Vagina (tissue), 2 donors: ENCODE results near the gene UGT2A2. TPM values are rescaled to one million over a fixed set of nuclear protein-coding genes. Genes with fewer than 3 reads are reported as not detected.

Experiments
- DNase-seq, 2 donors: peaks; one replicate each; pipeline ENCODE4 v3.0.0-alpha.2; 2017; ENCODE audit errors: extremely low spot score in 2 of 2
- H3K27ac ChIP-seq: fragments of 200-600 bp; sonication (generic); one replicate; pipeline ENCODE4 v1.5.1; 2019
- H3K27me3 ChIP-seq: fragments of 200-600 bp; sonication (generic); one replicate; pipeline ENCODE4 v1.5.1; 2019
- H3K36me3 ChIP-seq, 2 donors: fragments of 200-600 bp; sonication (generic); one replicate each; pipeline ENCODE4 v1.5.1; 2017 to 2019
- H3K4me1 ChIP-seq: fragments of 200-600 bp; sonication (generic); one replicate; pipeline ENCODE4 v1.5.1; 2019
- H3K4me3 ChIP-seq, 2 donors: fragments of 200-600 bp; sonication (generic); 1 replicate in 1 of 2; 2 replicates in 1 of 2; pipeline ENCODE4 v1.5.1; 2016 to 2019
- H3K9me3 ChIP-seq: fragments of 200-600 bp; sonication (generic); one replicate; pipeline ENCODE4 v1.5.1; 2019
- CTCF ChIP-seq, 3 experiments: fragments of 450-650 bp in 2 of 3; fragments of 200-600 bp in 1 of 3; sonication (generic) in 1 of 3; IDR thresholded peaks; one replicate each; pipeline ENCODE4 v1.5.1; 2017 to 2019; ENCODE audit warnings: antibody characterized with exemption in 3 of 3, mild to moderate bottlenecking in 2 of 3, moderate library complexity in 2 of 3
- POLR2A ChIP-seq, 2 donors: fragments of 450-650 bp; IDR thresholded peaks; one replicate each; pipeline ENCODE4 v1.6.1; 2017; ENCODE audit warnings: antibody characterized with exemption in 2 of 2, mild to moderate bottlenecking in 2 of 2, moderate library complexity in 2 of 2
- POLR2AphosphoS5 ChIP-seq, 2 donors: sonication (generic); formaldehyde crosslinking; IDR thresholded peaks; one replicate each; pipeline ENCODE4 v1.9.0; 2017; ENCODE audit warnings: antibody characterized with exemption in 2 of 2, mild to moderate bottlenecking in 2 of 2, low read depth in 1 of 2; ENCODE audit not compliant: insufficient read depth in 1 of 2
- intact Hi-C: fragments of 100-400 bp; cut with DNase I; formaldehyde crosslinking; loops from one replicate; pipeline ENCODE4 v1.15.1; 2023
- total RNA-seq: library from RNA; depleted of rRNA; stranded (reverse); fragments of >200 nt; gene quantifications from one replicate; pipeline ENCODE4 v1.2.3, GENCODE V29; 2016

Gene UGT2A2
- total RNA-seq, 1 donor from 2014 or later, result not detected

- TF ChIP-seq POLR2AphosphoS5 (IDR thresholded peaks at IDR 0.05; ENCODE audit: insufficient read depth in 1 of 2, low read depth in 1 of 2) (no peak), POLR2A (IDR thresholded peaks at IDR 0.05) (no peak), CTCF (IDR thresholded peaks at IDR 0.05) (no peak)
- DNase-seq, result no peak
- Histone ChIP-seq H3K4me3 (no peak overlapping the region), H3K27ac (no peak overlapping the region), H3K4me1 (no peaks in the 10 kb centered on the region), H3K27me3 (no peaks in the 10 kb centered on the region), H3K9me3 (no peaks in the 10 kb centered on the region), H3K36me3 (no peaks in the 10 kb centered on the region)
- intact Hi-C loops, result no loop called here
Observed at GRCh38 chr4:69656653-69657158, 17.3 kb upstream of the UGT2A2 start.

- intact Hi-C loops, result no loop called here
- no peak within 1 kb of the TSS for H3K4me3 ChIP-seq
- no peaks in the 10 kb centered on the region for H3K27me3 ChIP-seq
- H3K36me3 ChIP-seq, result no peaks in the 10 kb centered on the region
- TF ChIP-seq POLR2AphosphoS5 (IDR thresholded peaks at IDR 0.05; ENCODE audit: insufficient read depth in 1 of 2, low read depth in 1 of 2) (no peak), CTCF (IDR thresholded peaks at IDR 0.05) (no peak), POLR2A (IDR thresholded peaks at IDR 0.05) (no peak)
- no peaks in the 10 kb centered on the region for H3K4me1 ChIP-seq
- H3K9me3 ChIP-seq, result no peaks in the 10 kb centered on the region
- H3K27ac ChIP-seq, result no peak within 1 kb of the TSS
- no peak for DNase-seq
Observed at GRCh38 chr4:69653147-69653546, 13.7 kb upstream of the UGT2A2 start, which contains the start of gene UGT2A1. UGT2A1 (minus strand) TSS chr4:69653247; CDS start chr4:69647644, 5,603 bp downstream.

GRCh38 chr4:69650872-69651271, 11.4 kb upstream of the UGT2A2 start:
- TF ChIP-seq POLR2AphosphoS5 (IDR thresholded peaks at IDR 0.05; ENCODE audit: insufficient read depth in 1 of 2, low read depth in 1 of 2) (no peak), CTCF (IDR thresholded peaks at IDR 0.05) (no peak), POLR2A (IDR thresholded peaks at IDR 0.05) (no peak)
- Histone ChIP-seq H3K9me3 (no peaks in the 10 kb centered on the region), H3K27me3 (no peaks in the 10 kb centered on the region), H3K4me3 (no peak overlapping the region), H3K27ac (no peak overlapping the region), H3K4me1 (no peaks in the 10 kb centered on the region), H3K36me3 (no peaks in the 10 kb centered on the region)
- intact Hi-C loops, result no loop called here
- no peak for DNase-seq

GRCh38 chr4:69649629-69650028, 10.2 kb upstream of the UGT2A2 start:
- Histone ChIP-seq H3K27ac (no peak overlapping the region), H3K36me3 (no peaks in the 10 kb centered on the region), H3K9me3 (no peaks in the 10 kb centered on the region), H3K4me1 (no peaks in the 10 kb centered on the region), H3K27me3 (no peaks in the 10 kb centered on the region), H3K4me3 (no peak overlapping the region)
- intact Hi-C loops, result no loop called here
- DNase-seq, result no peak
- no peak for TF ChIP-seq CTCF (IDR thresholded peaks at IDR 0.05)
- TF ChIP-seq POLR2A (IDR thresholded peaks at IDR 0.05), result no peak
- no peak for TF ChIP-seq POLR2AphosphoS5 (IDR thresholded peaks at IDR 0.05; ENCODE audit: insufficient read depth in 1 of 2, low read depth in 1 of 2)

- no peak for TF ChIP-seq CTCF (IDR thresholded peaks at IDR 0.05)
- no peak for TF ChIP-seq POLR2AphosphoS5 (IDR thresholded peaks at IDR 0.05; ENCODE audit: insufficient read depth in 1 of 2, low read depth in 1 of 2)
- TF ChIP-seq POLR2A (IDR thresholded peaks at IDR 0.05), result no peak
- no peak overlapping the region for H3K27ac ChIP-seq
- H3K4me3 ChIP-seq, result no peak overlapping the region
- no peaks in the 10 kb centered on the region for H3K9me3 ChIP-seq
- no peaks in the 10 kb centered on the region for H3K4me1 ChIP-seq
- intact Hi-C loops, result no loop called here
- no peaks in the 10 kb centered on the region for H3K36me3 ChIP-seq
- no peaks in the 10 kb centered on the region for H3K27me3 ChIP-seq
- DNase-seq, result no peak
Observed at GRCh38 chr4:69649207-69649606, 9.8 kb upstream of the UGT2A2 start.
